BLaER1 treated with 17β-estradiol and CSF1 and Interleukin-3, amounts not matched to agents 10 nM and 100 nM (cell line): Measurements from ENCODE around the gene RBM28.

Experiments used
- H3K27ac ChIP-seq, 11 experiments: shearing (Covaris generic); formaldehyde crosslinking; 2 replicates each; pipeline ENCODE4 v1.8.1; 2022
- H3K27me3 ChIP-seq, 11 experiments: shearing (Covaris generic); formaldehyde crosslinking; 2 replicates each; pipeline ENCODE4 v1.8.1; 2022
- H3K36me3 ChIP-seq, 11 experiments: shearing (Covaris generic); formaldehyde crosslinking; 2 replicates each; pipeline ENCODE4 v1.8.1; 2022
- H3K4me1 ChIP-seq, 10 experiments: shearing (Covaris generic); formaldehyde crosslinking; 2 replicates each; pipeline ENCODE4 v1.8.1; 2022
- H3K4me2 ChIP-seq, 11 experiments: shearing (Covaris generic); formaldehyde crosslinking; 2 replicates each; pipeline ENCODE4 v1.8.1; 2022
- H3K4me3 ChIP-seq, 10 experiments: shearing (Covaris generic); formaldehyde crosslinking; 2 replicates each; pipeline ENCODE4 v1.8.1; 2022
- H3K9ac ChIP-seq, 11 experiments: shearing (Covaris generic); formaldehyde crosslinking; 2 replicates each; pipeline ENCODE4 v1.8.1; 2022
- H3K9me3 ChIP-seq, 11 experiments: shearing (Covaris generic); formaldehyde crosslinking; replicated peaks in 1 of 11; 2 replicates each; pipeline ENCODE4 v1.8.1; 2022
- H4K20me1 ChIP-seq, 11 experiments: shearing (Covaris generic); formaldehyde crosslinking; 2 replicates each; pipeline ENCODE4 v1.8.1; 2022
- Cebpa-rat ChIP-seq, 11 experiments: shearing (Covaris generic); IDR thresholded peaks; 2 replicates each; pipeline ENCODE4 v1.8.1; 2022

The RBM28 gene

GRCh38 chr7:128378637-128379036, 34.9 kb upstream of the RBM28 start:
- Histone ChIP-seq H3K9me3 (no peaks in the 10 kb centered on the region), H3K27ac (peak overlapping the region in 2 of 11 experiments; percentile 3 to 46; a peak in 1 of 22 replicates), H3K9ac (peak overlapping the region in 4 of 11 experiments; percentile 9 to 19 (median 16); a peak in 1 of 22 replicates), H3K4me2 (peak overlapping the region in 4 of 11 experiments; percentile 5 to 36 (median 22); a peak in 3 of 22 replicates), H3K4me3 (no peak overlapping the region), H3K27me3 (no peaks in the 10 kb centered on the region), H3K4me1 (peaks cover 0 to 24% (median 5%) of the 10 kb centered on the region in 10 experiments; a peak in 9 of 20 replicates), H4K20me1 (no peaks in the 10 kb centered on the region), H3K36me3 (no peaks in the 10 kb centered on the region)
- TF ChIP-seq Cebpa-rat (IDR thresholded peaks at IDR 0.05) = no peak

GRCh38 chr7:128376077-128376476, 32.4 kb upstream of the RBM28 start:
- Histone ChIP-seq H3K27ac (no peak overlapping the region), H3K9ac (no peak overlapping the region), H3K4me3 (no peak overlapping the region), H3K9me3 (no peaks in the 10 kb centered on the region), H4K20me1 (no peaks in the 10 kb centered on the region), H3K27me3 (no peaks in the 10 kb centered on the region), H3K4me2 (no peak overlapping the region), H3K4me1 (peaks cover 0 to 14% (median 2%) of the 10 kb centered on the region in 10 experiments; a peak in 9 of 20 replicates), H3K36me3 (no peaks in the 10 kb centered on the region)
- TF ChIP-seq Cebpa-rat (IDR thresholded peaks at IDR 0.05) = no peak

GRCh38 chr7:128374041-128374440, 30.3 kb upstream of the RBM28 start:
- no peak overlapping the region for H3K4me2 ChIP-seq

DNA sequence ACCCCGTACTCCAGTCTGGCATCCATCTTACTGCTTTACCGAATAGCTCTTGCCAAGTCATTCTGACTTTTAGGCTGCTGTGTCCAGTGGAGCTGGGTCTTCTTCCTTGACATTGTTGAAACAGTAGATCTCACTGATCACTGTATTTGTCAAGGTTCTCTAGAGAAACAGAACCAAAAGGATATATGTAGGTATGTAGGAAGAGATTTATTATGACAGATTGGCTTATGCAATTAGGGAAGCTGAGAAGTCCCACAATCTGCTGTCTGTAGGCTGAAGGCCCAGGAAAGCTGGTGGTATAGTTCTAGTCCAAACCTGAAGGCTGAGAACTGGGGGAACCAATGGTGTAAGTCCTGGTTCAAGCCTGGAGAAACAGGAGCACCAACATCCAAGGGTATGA, 29.9 kb upstream of the RBM28 start:
- no peaks in the 10 kb centered on the region for H3K27me3 ChIP-seq
- H3K27ac ChIP-seq = no peak overlapping the region
- no peak overlapping the region for H3K9ac ChIP-seq
- no peaks in the 10 kb centered on the region for H3K36me3 ChIP-seq
- no peak overlapping the region for H3K4me3 ChIP-seq
- H3K4me2 ChIP-seq = no peak overlapping the region
- TF ChIP-seq Cebpa-rat (IDR thresholded peaks at IDR 0.05) = no peak
- peaks cover 0 to 2% (median under 1%) of the 10 kb centered on the region in 10 experiments; a peak in 4 of 20 replicates for H3K4me1 ChIP-seq
- no peaks in the 10 kb centered on the region for H4K20me1 ChIP-seq
- H3K9me3 ChIP-seq = no peaks in the 10 kb centered on the region

More at GRCh38 chr7:128374041-128374440, 30.3 kb upstream of the RBM28 start:
- Histone ChIP-seq H3K9ac (no peak overlapping the region), H4K20me1 (no peaks in the 10 kb centered on the region), H3K4me1 (peaks cover 0 to 7% (median 1%) of the 10 kb centered on the region in 10 experiments; a peak in 5 of 20 replicates), H3K27ac (no peak overlapping the region), H3K4me3 (no peak overlapping the region), H3K27me3 (no peaks in the 10 kb centered on the region), H3K36me3 (no peaks in the 10 kb centered on the region), H3K9me3 (no peaks in the 10 kb centered on the region)
- no peak for TF ChIP-seq Cebpa-rat (IDR thresholded peaks at IDR 0.05)

- Histone ChIP-seq H3K4me1 (peaks cover 0 to 5% (median 0%) of the 10 kb centered on the region in 10 experiments; a peak in 1 of 20 replicates), H3K36me3 (no peaks in the 10 kb centered on the region), H3K4me3 (no peak overlapping the region), H3K27me3 (no peaks in the 10 kb centered on the region), H3K4me2 (no peak overlapping the region), H3K9ac (no peak overlapping the region), H3K9me3 (no peaks in the 10 kb centered on the region), H3K27ac (no peak overlapping the region), H4K20me1 (no peaks in the 10 kb centered on the region)
- TF ChIP-seq Cebpa-rat (IDR thresholded peaks at IDR 0.05) = no peak
Measured at GRCh38 chr7:128370491-128370890, 26.8 kb upstream of the RBM28 start.

DNA sequence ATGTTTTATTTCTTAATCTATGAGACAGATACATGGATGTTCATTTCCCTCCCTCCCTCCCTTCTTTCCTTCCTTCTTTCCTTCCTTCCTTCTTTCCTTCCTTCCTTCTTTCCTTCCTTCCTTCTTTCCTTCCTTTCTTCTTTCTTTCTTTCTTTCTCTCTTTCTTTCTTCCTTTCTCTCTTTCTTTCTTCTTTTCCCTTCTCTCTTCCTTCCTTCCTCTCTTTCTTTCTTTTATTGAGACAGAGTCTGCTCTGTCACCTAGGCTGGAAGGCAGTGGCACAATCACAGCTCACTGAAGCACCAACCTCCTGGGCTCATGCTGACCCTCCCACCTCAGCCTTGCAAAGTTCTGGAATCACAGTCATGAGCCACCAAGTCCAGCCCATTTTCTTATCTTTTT, 23.3 kb upstream of the RBM28 start:
- no peak overlapping the region for H3K9ac ChIP-seq
- H3K27me3 ChIP-seq = peaks cover 15 to 26% (median 19%) of the 10 kb centered on the region in 11 experiments
- no peak overlapping the region for H3K27ac ChIP-seq

DNA sequence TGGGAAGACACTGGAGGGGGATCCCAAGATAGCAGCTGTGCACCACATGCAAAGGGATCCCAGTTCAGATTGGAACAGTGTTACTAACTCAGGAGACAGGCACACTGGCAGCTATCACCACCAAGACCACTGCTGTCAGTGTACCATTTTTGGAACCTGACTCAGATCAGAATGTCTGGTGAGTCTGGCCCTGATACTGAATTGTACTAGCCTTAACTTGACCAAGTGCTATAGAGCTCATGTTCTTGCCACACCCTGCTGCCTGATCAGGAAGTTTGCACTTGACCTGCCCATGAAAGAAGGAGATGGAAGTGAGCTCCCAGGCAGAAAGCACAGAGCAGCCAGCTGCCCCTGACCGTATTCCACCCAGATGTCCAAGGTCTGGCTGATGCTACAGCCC, 22.6 kb upstream of the RBM28 start:
- TF ChIP-seq Cebpa-rat (IDR thresholded peaks at IDR 0.05) = no peak
- no peak overlapping the region for H3K4me3 ChIP-seq
- peaks cover 22 to 32% (median 26%) of the 10 kb centered on the region in 11 experiments for H3K27me3 ChIP-seq
- no peak overlapping the region for H3K4me2 ChIP-seq
- no peak overlapping the region for H3K9ac ChIP-seq
- H3K36me3 ChIP-seq = no peaks in the 10 kb centered on the region
- no peak overlapping the region for H3K27ac ChIP-seq
- H3K9me3 ChIP-seq = no peaks in the 10 kb centered on the region
- no peaks in the 10 kb centered on the region for H4K20me1 ChIP-seq
- peaks cover 0 to 15% (median 7%) of the 10 kb centered on the region in 10 experiments; a peak in 11 of 20 replicates for H3K4me1 ChIP-seq

More for the DNA sequence above, 23.3 kb upstream of the RBM28 start:
- no peak for TF ChIP-seq Cebpa-rat (IDR thresholded peaks at IDR 0.05)
- Histone ChIP-seq H3K36me3 (no peaks in the 10 kb centered on the region), H4K20me1 (no peaks in the 10 kb centered on the region), H3K4me3 (no peak overlapping the region), H3K9me3 (no peaks in the 10 kb centered on the region), H3K4me2 (no peak overlapping the region), H3K4me1 (peaks cover 0 to 12% (median 3%) of the 10 kb centered on the region in 10 experiments; a peak in 10 of 20 replicates)

DNA sequence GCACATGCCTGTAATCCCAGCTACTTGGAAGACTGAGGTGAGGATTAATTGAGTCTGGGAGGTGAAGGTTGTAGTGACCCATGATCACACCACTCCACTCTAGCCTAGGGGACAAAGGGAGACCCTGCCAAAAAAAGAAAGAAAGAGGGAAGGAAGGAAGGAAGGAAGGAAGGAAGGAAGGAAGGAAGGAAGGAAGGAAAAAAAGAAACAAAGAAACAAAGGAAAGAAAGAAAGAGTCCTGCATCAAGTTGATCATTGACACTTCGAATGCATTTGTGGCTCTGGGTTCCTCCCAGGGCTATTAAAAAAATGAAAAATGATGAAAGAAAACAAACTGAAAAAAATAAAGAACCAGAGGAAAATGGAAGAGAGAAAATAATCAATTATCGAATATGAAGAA, 21.7 kb upstream of the RBM28 start:
- no peaks in the 10 kb centered on the region for H3K36me3 ChIP-seq
- no peak overlapping the region for H3K27ac ChIP-seq
- no peak for TF ChIP-seq Cebpa-rat (IDR thresholded peaks at IDR 0.05)
- no peak overlapping the region for H3K4me2 ChIP-seq
- peaks cover 30 to 41% (median 34%) of the 10 kb centered on the region in 11 experiments for H3K27me3 ChIP-seq
- H3K4me3 ChIP-seq = no peak overlapping the region
- H4K20me1 ChIP-seq = no peaks in the 10 kb centered on the region
- peaks cover 7 to 20% (median 12%) of the 10 kb centered on the region in 10 experiments; a peak in 19 of 20 replicates for H3K4me1 ChIP-seq
- no peak overlapping the region for H3K9ac ChIP-seq
- no peaks in the 10 kb centered on the region for H3K9me3 ChIP-seq

GRCh38 chr7:128364166-128364870, 20.6 kb upstream of the RBM28 start:
- no peak overlapping the region for H3K4me3 ChIP-seq
- H3K27me3 ChIP-seq = peaks cover 34 to 52% (median 44%) of the 10 kb centered on the region in 11 experiments

More at GRCh38 chr7:128364166-128364870, 20.6 kb upstream of the RBM28 start:
- Histone ChIP-seq H3K9me3 (no peaks in the 10 kb centered on the region), H3K9ac (no peak overlapping the region), H4K20me1 (no peaks in the 10 kb centered on the region), H3K4me1 (peaks cover 15 to 31% (median 22%) of the 10 kb centered on the region in 10 experiments), H3K4me2 (no peak overlapping the region), H3K36me3 (no peaks in the 10 kb centered on the region), H3K27ac (no peak overlapping the region)
- TF ChIP-seq Cebpa-rat (IDR thresholded peaks at IDR 0.05) = no peak
